NCI-H446 treated with DMSO at 0.1 percent for 48 hours (cell line): ENCODE measurements around the gene PKN3.

Source experiments
- DNase-seq: peaks from one replicate; lab custom pipeline; 2025; lab: John Stamatoyannopoulos, UW

The PKN3 gene

GRCh38 chr9:128718047-128718446 lies 15.7 kb downstream of the PKN3 start:
- DNase-seq, result no peak

GRCh38 chr9:128718475-128718874 lies 16.2 kb downstream of the PKN3 start:
- no peak for DNase-seq

GRCh38 chr9:128719919-128720605 lies 17.8 kb downstream of the PKN3 start:
- no peak for DNase-seq

GRCh38 chr9:128720841-128721486 lies 18.7 kb downstream of the PKN3 start:
- DNase-seq, result no peak

GRCh38 chr9:128721487-128722010 lies 19.2 kb downstream of the PKN3 start:
- DNase-seq, result no peak

- no peak for DNase-seq
Observed at GRCh38 chr9:128722380-128723351, 20.4 kb downstream of the PKN3 start.

GRCh38 chr9:128723352-128723865 lies 21.1 kb downstream of the PKN3 start:
- DNase-seq, result no peak

- peak; percentile 92 for DNase-seq
Observed at GRCh38 chr9:128723866-128724743, 21.8 kb downstream of the PKN3 start, which contains the start of gene ZDHHC12. Gene ZDHHC12 (minus strand): TSS chr9:128724127. CDS start chr9:128724093, 34 bp downstream.

GRCh38 chr9:128724744-128725211 lies 22.5 kb downstream of the PKN3 start:
- DNase-seq, result peak; percentile 79

- no peak for DNase-seq
Observed at GRCh38 chr9:128727640-128728248, 25.4 kb downstream of the PKN3 start.

GRCh38 chr9:128728298-128728697 lies 26.0 kb downstream of the PKN3 start:
- no peak for DNase-seq

- no peak for DNase-seq
Observed at GRCh38 chr9:128729302-128729701, 27.0 kb downstream of the PKN3 start.

- DNase-seq, result no peak
Observed at GRCh38 chr9:128729766-128730517, 27.6 kb downstream of the PKN3 start.

- no peak for DNase-seq
Observed at GRCh38 chr9:128731093-128731492, 28.8 kb downstream of the PKN3 start.

GRCh38 chr9:128731691-128732090 lies 29.4 kb downstream of the PKN3 start:
- DNase-seq, result no peak

- no peak for DNase-seq
Observed at GRCh38 chr9:128732576-128732975, 30.3 kb downstream of the PKN3 start.

- no peak for DNase-seq
Observed at GRCh38 chr9:128733256-128733655, 31.0 kb downstream of the PKN3 start.

- DNase-seq, result no peak
Observed at GRCh38 chr9:128735373-128735772, 33.1 kb downstream of the PKN3 start.

- DNase-seq, result no peak
Observed at GRCh38 chr9:128742401-128742800, 40.1 kb downstream of the PKN3 start.

GRCh38 chr9:128743421-128743820 lies 41.1 kb downstream of the PKN3 start:
- no peak for DNase-seq
